ENCODE data around the gene SLC6A6.

DNA sequence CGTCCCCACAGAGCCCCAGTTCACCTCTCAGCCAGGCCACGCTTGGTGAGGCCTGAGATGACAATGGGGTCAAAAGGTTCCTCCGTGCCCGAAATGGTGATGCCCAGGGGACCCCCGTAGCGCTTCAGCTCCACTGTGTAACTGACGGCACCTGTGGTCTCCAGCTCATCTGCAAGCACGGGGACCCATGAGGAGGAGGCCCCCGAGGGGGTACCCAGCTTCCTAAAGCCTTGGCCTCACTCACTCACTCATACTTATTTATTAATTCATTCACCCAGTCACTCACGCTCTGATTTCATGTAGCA is 107.3 kb downstream of the SLC6A6 start:
- no peak for TF ChIP-seq YY1 (IDR thresholded peaks at IDR 0.05; ENCODE audit: insufficient read depth, insufficient read length)
- TF ChIP-seq SUZ12 (IDR thresholded peaks at IDR 0.05; ENCODE audit: extremely low read depth, insufficient read depth, insufficient read length) = no peak
- TF ChIP-seq ZNF274 (IDR thresholded peaks at IDR 0.05; ENCODE audit: low read depth, low read length) = no peak
